ENCODE data around the gene SGK1. TPM values are rescaled to one million over a fixed set of nuclear protein-coding genes. Genes with fewer than 3 reads are reported as not detected.
"Not testable (repeated sequence)": the region's sequence is repeated elsewhere in the genome, so short reads cannot be mapped to it uniquely, and the experiment has no call there.

Gene SGK1
- total RNA-seq, 1 experiment from 2014 or later = 95.2 TPM

GRCh38 chr6:134307075-134307474, 10.8 kb downstream of the SGK1 start:
- Histone ChIP-seq H3K9ac (ENCODE audit: low read length) (no peak overlapping the region), H3K4me2 (ENCODE audit: low read length) (no peak overlapping the region), H3K27me3 (ENCODE audit: low read length) (no peaks in the 10 kb centered on the region), H4K20me1 (ENCODE audit: low read length) (no peaks in the 10 kb centered on the region), H3K36me3 (ENCODE audit: low read depth, low read length) (no peaks in the 10 kb centered on the region), H3F3A (ENCODE audit: low read length, unreplicated experiment) (no peaks in the 10 kb centered on the region), H3K4me1 (ENCODE audit: insufficient read depth, low read length) (no peaks in the 10 kb centered on the region), H2AFZ (ENCODE audit: low read length) (no peak overlapping the region), H3K79me2 (ENCODE audit: low read length) (no peaks in the 10 kb centered on the region), H3K4me3 (ENCODE audit: low read length) (no peak overlapping the region), H3K9me3 (ENCODE audit: low read length) (no peaks in the 10 kb centered on the region), H3K27ac (ENCODE audit: low read length) (no peak overlapping the region), H3K9me2 (replicated peaks; ENCODE audit: low read length) (no peaks in the 10 kb centered on the region)
- no peak for ATAC-seq
- ChIA-PET CTCF (no interaction called here), POLR2A (ENCODE audit: unreplicated experiment) (no interaction called here)
- no peak for DNase-seq
- BruUV-seq (replicated peaks) = no TSS peak
- TF ChIP-seq EZH2 (IDR thresholded peaks at IDR 0.05; ENCODE audit: low read length, unreplicated experiment) = no peak
- TF ChIP-seq EZH2phosphoT487 (IDR thresholded peaks at IDR 0.05; ENCODE audit: borderline replicate concordance, low read length) = no peak
- TF ChIP-seq CTCF (conservative IDR thresholded peaks at IDR 0.05; ENCODE audit: low read depth, low read length) = no peak
- intact Hi-C loops (cut with micrococcal nuclease) = no loop called here

GRCh38 chr6:134304381-134304780, 13.5 kb downstream of the SGK1 start:
- CTCF ChIA-PET; POLR2A ChIA-PET (ENCODE audit: unreplicated experiment); H3K9me2 ChIP-seq (replicated peaks; ENCODE audit: low read length); H3K9me3 ChIP-seq (ENCODE audit: low read length); H3K27me3 ChIP-seq (ENCODE audit: low read length); ATAC-seq; BruUV-seq (replicated peaks); H3K4me2 ChIP-seq (ENCODE audit: low read length); H3K4me3 ChIP-seq (ENCODE audit: low read length); H2AFZ ChIP-seq (ENCODE audit: low read length); intact Hi-C loops (cut with micrococcal nuclease); H3K9ac ChIP-seq (ENCODE audit: low read length); H3K27ac ChIP-seq (ENCODE audit: low read length); H3K79me2 ChIP-seq (ENCODE audit: low read length); H3K36me3 ChIP-seq (ENCODE audit: low read depth, low read length); H4K20me1 ChIP-seq (ENCODE audit: low read length); H3F3A ChIP-seq (ENCODE audit: low read length, unreplicated experiment); DNase-seq; H3K4me1 ChIP-seq (ENCODE audit: insufficient read depth, low read length): not testable (repeated sequence)

- TF ChIP-seq EZH2 (IDR thresholded peaks at IDR 0.05; ENCODE audit: low read length, unreplicated experiment) (no peak), EZH2phosphoT487 (IDR thresholded peaks at IDR 0.05; ENCODE audit: borderline replicate concordance, low read length) (no peak), CTCF (conservative IDR thresholded peaks at IDR 0.05; ENCODE audit: low read depth, low read length) (no peak)
- H3K36me3 ChIP-seq (ENCODE audit: low read depth, low read length) = no peaks in the 10 kb centered on the region
- H3K79me2 ChIP-seq (ENCODE audit: low read length) = no peaks in the 10 kb centered on the region
- H3K4me1 ChIP-seq (ENCODE audit: insufficient read depth, low read length) = no peaks in the 10 kb centered on the region
- no peak overlapping the region for H3K4me3 ChIP-seq (ENCODE audit: low read length)
- ChIA-PET POLR2A (ENCODE audit: unreplicated experiment) (no interaction called here), CTCF (no interaction called here)
- no peak overlapping the region for H3K9ac ChIP-seq (ENCODE audit: low read length)
- no TSS peak for BruUV-seq (replicated peaks)
- no peak overlapping the region for H3K4me2 ChIP-seq (ENCODE audit: low read length)
- no peaks in the 10 kb centered on the region for H4K20me1 ChIP-seq (ENCODE audit: low read length)
- no peaks in the 10 kb centered on the region for H3K9me3 ChIP-seq (ENCODE audit: low read length)
- intact Hi-C loops (cut with micrococcal nuclease) = no loop called here
- no peaks in the 10 kb centered on the region for H3K27me3 ChIP-seq (ENCODE audit: low read length)
- no peaks in the 10 kb centered on the region for H3F3A ChIP-seq (ENCODE audit: low read length, unreplicated experiment)
- H2AFZ ChIP-seq (ENCODE audit: low read length) = no peak overlapping the region
- DNase-seq = no peak
- H3K9me2 ChIP-seq (replicated peaks; ENCODE audit: low read length) = no peaks in the 10 kb centered on the region
- H3K27ac ChIP-seq (ENCODE audit: low read length) = no peak overlapping the region
- ATAC-seq = no peak
Observed at GRCh38 chr6:134303891-134304290, 14.0 kb downstream of the SGK1 start.
